ENCODE results near the gene CNKSR2. TPM values are rescaled to one million over a fixed set of nuclear protein-coding genes. Genes with fewer than 3 reads are reported as not detected.

Gene CNKSR2
- total and polyA plus RNA-seq, 4 donors = 0.55 to 3.3 (median 2.0) TPM

DNA sequence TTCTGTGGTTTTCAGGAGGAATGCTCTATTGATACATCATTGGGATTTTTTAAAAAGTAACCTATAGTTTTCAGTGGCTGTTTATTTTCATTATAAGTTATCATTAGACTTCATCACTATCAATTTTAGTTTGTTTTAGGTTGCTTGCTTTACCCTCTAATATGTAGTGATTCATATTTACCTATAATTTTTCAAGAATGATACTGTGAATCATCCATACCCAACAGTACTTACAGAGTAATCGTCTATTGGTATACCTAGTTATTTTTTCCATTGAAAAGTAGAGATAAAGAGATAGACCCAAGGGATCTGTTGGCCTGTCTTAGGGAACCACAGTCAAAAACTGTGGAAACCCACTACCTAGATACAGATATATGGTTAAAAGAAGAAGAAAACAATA is 200.6 kb downstream of the CNKSR2 start:
- H3K9ac ChIP-seq (ENCODE audit: low read depth in 1 of 2, low read length in 2 of 2) = no peak overlapping the region
- H3K4me3 ChIP-seq (ENCODE audit: low read depth in 1 of 3, low read length in 3 of 3) = no peak overlapping the region
- 98% methylated on average over 1 of the region's 1 CpG for WGBS
- no peaks in the 10 kb centered on the region for H3K4me1 ChIP-seq (ENCODE audit: control insufficient read depth in 4 of 4, insufficient read depth in 4 of 4, low read length in 3 of 4)
- no peaks in the 10 kb centered on the region for H3K36me3 ChIP-seq (ENCODE audit: control insufficient read depth in 4 of 4, insufficient read depth in 3 of 4, low read depth in 1 of 4, low read length in 3 of 4)
- H3K27me3 ChIP-seq (ENCODE audit: control insufficient read depth in 4 of 4, insufficient read depth in 4 of 4, low read length in 3 of 4) = no peaks in the 10 kb centered on the region
- TF ChIP-seq ZBTB33 (IDR thresholded peaks at IDR 0.05) = no peak
- TF ChIP-seq EGR1 (IDR thresholded peaks at IDR 0.05; ENCODE audit: low read depth in 2 of 2) = no peak
- TF ChIP-seq, protein P1, sequence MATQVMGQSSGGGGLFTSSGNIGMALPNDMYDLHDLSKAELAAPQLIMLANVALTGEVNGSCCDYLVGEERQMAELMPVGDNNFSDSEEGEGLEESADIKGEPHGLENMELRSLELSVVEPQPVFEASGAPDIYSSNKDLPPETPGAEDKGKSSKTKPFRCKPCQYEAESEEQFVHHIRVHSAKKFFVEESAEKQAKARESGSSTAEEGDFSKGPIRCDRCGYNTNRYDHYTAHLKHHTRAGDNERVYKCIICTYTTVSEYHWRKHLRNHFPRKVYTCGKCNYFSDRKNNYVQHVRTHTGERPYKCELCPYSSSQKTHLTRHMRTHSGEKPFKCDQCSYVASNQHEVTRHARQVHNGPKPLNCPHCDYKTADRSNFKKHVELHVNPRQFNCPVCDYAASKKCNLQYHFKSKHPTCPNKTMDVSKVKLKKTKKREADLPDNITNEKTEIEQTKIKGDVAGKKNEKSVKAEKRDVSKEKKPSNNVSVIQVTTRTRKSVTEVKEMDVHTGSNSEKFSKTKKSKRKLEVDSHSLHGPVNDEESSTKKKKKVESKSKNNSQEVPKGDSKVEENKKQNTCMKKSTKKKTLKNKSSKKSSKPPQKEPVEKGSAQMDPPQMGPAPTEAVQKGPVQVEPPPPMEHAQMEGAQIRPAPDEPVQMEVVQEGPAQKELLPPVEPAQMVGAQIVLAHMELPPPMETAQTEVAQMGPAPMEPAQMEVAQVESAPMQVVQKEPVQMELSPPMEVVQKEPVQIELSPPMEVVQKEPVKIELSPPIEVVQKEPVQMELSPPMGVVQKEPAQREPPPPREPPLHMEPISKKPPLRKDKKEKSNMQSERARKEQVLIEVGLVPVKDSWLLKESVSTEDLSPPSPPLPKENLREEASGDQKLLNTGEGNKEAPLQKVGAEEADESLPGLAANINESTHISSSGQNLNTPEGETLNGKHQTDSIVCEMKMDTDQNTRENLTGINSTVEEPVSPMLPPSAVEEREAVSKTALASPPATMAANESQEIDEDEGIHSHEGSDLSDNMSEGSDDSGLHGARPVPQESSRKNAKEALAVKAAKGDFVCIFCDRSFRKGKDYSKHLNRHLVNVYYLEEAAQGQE (IDR thresholded peaks at IDR 0.05) = no peak
- TF ChIP-seq HNF4A (conservative IDR thresholded peaks at IDR 0.05) = no peak
- no peak for TF ChIP-seq RAD21 (IDR thresholded peaks at IDR 0.05)
- no peak for TF ChIP-seq HNF4G (IDR thresholded peaks at IDR 0.05)
- TF ChIP-seq RXRA (IDR thresholded peaks at IDR 0.05) = no peak
- no peak overlapping the region for H3K27ac ChIP-seq (ENCODE audit: low read depth in 1 of 2, low read length in 2 of 2)
- DNase-seq (ENCODE audit: low spot score) = no peak
- peaks cover 0 to 3% (median 0%) of the 10 kb centered on the region in 4 donors for H3K9me3 ChIP-seq (ENCODE audit: control insufficient read depth in 4 of 4, low read length in 3 of 4)

DNA sequence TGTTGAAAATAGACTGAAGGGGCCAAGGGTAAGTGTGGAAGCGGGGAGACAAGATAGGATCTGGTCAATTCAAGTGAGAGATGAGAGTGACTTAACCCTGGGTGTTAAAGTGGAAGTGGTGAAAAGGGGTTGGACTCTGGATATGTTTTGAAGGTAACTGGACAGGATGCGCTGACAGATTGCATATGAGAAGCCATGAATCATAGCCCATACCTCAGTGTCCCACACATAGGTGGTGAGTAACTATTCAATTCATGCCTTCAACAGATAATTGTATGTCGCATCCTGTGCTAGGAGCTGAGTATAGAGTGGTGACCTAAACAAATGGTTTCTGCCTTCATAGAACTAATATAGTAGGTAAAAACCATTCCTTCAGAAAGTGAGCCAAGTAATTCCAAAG is 207.3 kb downstream of the CNKSR2 start:
- no peaks in the 10 kb centered on the region for H3K36me3 ChIP-seq (ENCODE audit: control insufficient read depth in 4 of 4, insufficient read depth in 3 of 4, low read depth in 1 of 4, low read length in 3 of 4)
- no peak overlapping the region for H3K4me3 ChIP-seq (ENCODE audit: low read depth in 1 of 3, low read length in 3 of 3)
- H3K4me1 ChIP-seq (ENCODE audit: control insufficient read depth in 4 of 4, insufficient read depth in 4 of 4, low read length in 3 of 4) = no peaks in the 10 kb centered on the region
- no peak overlapping the region for H3K27ac ChIP-seq (ENCODE audit: low read depth in 1 of 2, low read length in 2 of 2)
- TF ChIP-seq FOXA2 (IDR thresholded peaks at IDR 0.05) (no peak), TAF1 (conservative IDR thresholded peaks at IDR 0.05) (no peak), YY1 (IDR thresholded peaks at IDR 0.05) (no peak), EGR1 (IDR thresholded peaks at IDR 0.05; ENCODE audit: low read depth in 2 of 2) (no peak), ZBTB33 (IDR thresholded peaks at IDR 0.05) (no peak), JUND (IDR thresholded peaks at IDR 0.05) (no peak), HNF4A (conservative IDR thresholded peaks at IDR 0.05) (no peak), RAD21 (IDR thresholded peaks at IDR 0.05) (no peak), SP1 (IDR thresholded peaks at IDR 0.05) (no peak)
- TF ChIP-seq, protein P2, sequence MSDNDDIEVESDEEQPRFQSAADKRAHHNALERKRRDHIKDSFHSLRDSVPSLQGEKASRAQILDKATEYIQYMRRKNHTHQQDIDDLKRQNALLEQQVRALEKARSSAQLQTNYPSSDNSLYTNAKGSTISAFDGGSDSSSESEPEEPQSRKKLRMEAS (IDR thresholded peaks at IDR 0.05) = no peak
- TF ChIP-seq, protein P1 (IDR thresholded peaks at IDR 0.05) = no peak
- no peak for DNase-seq (ENCODE audit: low spot score)
- H3K27me3 ChIP-seq (ENCODE audit: control insufficient read depth in 4 of 4, insufficient read depth in 4 of 4, low read length in 3 of 4) = no peaks in the 10 kb centered on the region
- H3K9ac ChIP-seq (ENCODE audit: low read depth in 1 of 2, low read length in 2 of 2) = no peak overlapping the region
- WGBS = 95% methylated on average over 3 of the region's 3 CpGs
- H3K9me3 ChIP-seq (ENCODE audit: control insufficient read depth in 4 of 4, low read length in 3 of 4) = peaks cover 0 to 6% (median 2%) of the 10 kb centered on the region in 4 donors
